OCI-M2 (cell line): ENCODE results near the gene DTX1.

Experiments
- DNase-seq: peaks from one replicate; lab custom pipeline; 2025; ENCODE audit not compliant: unreplicated experiment; lab: John Stamatoyannopoulos, UW

The DTX1 gene

GRCh38 chr12:113070117-113070906 lies 13.8 kb downstream of the DTX1 start:
- no peak for DNase-seq

GRCh38 chr12:113071135-113072112 lies 14.9 kb downstream of the DTX1 start:
- no peak for DNase-seq

- DNase-seq = no peak
These were observed 15.6 kb downstream of the DTX1 start for GRCh38 chr12:113072136-113072535.

GRCh38 chr12:113073586-113073985 lies 17.1 kb downstream of the DTX1 start:
- no peak for DNase-seq

- no peak for DNase-seq
These were observed 18.7 kb downstream of the DTX1 start for GRCh38 chr12:113075137-113075683.

- no peak for DNase-seq
These were observed 20.7 kb downstream of the DTX1 start for GRCh38 chr12:113077057-113077858.

- DNase-seq = no peak
These were observed 21.3 kb downstream of the DTX1 start for GRCh38 chr12:113077859-113078255.

- no peak for DNase-seq
These were observed 25.3 kb downstream of the DTX1 start for GRCh38 chr12:113081873-113082272.

GRCh38 chr12:113082486-113083148 lies 26.1 kb downstream of the DTX1 start:
- DNase-seq = no peak

- DNase-seq = no peak
These were observed 27.4 kb downstream of the DTX1 start for GRCh38 chr12:113083863-113084435.

GRCh38 chr12:113086249-113087164 lies 30.0 kb downstream of the DTX1 start:
- no peak for DNase-seq

GRCh38 chr12:113087193-113087592 lies 30.7 kb downstream of the DTX1 start:
- no peak for DNase-seq

- DNase-seq = no peak
These were observed 31.5 kb downstream of the DTX1 start for GRCh38 chr12:113088037-113088436.

- DNase-seq = no peak
These were observed 32.6 kb downstream of the DTX1 start for GRCh38 chr12:113088971-113089756.

GRCh38 chr12:113089839-113090238 lies 33.3 kb downstream of the DTX1 start:
- no peak for DNase-seq

- DNase-seq = no peak
These were observed 34.2 kb downstream of the DTX1 start for GRCh38 chr12:113090740-113091139.

GRCh38 chr12:113091506-113091905 lies 35.0 kb downstream of the DTX1 start:
- DNase-seq = no peak
